ENCODE measurements around the gene MEX3D.

DNA sequence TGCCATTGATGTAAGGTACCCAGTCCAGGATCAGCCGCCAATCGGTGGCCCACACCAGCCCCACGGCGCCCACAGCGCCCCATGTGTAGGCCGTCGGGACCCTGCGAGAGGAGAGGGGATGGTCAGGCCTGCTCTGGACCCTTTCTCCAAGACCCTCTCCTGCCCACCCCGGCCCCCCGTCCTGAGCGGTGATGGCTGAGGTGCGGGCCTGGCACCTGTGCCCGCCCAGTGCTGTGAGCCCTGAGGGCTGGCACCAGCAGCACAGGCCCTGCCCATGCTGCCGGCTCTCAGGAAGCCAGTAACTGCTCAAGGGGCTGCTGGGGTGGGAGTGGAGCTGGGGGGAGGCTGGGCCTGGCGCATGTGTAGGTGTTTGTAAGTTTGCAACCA, 31.3 kb upstream of the MEX3D start:
- no peak for TF ChIP-seq YY1 (IDR thresholded peaks at IDR 0.05; ENCODE audit: insufficient read depth, insufficient read length)
- TF ChIP-seq SUZ12 (IDR thresholded peaks at IDR 0.05; ENCODE audit: extremely low read depth, insufficient read depth, insufficient read length) = no peak
